Transverse colon (tissue), 4 donors: ENCODE results near the gene ADGRG4.

Experiments used
- CTCF ChIP-seq, 5 experiments: fragments of 200-600 bp in 3 of 5; fragments of 450-650 bp in 2 of 5; sonication (generic) in 3 of 5; IDR thresholded peaks; 1 replicate in 2 of 5; 2 replicates in 3 of 5; pipeline ENCODE4 v1.5.1; 2016 to 2017; ENCODE audit warnings: antibody characterized with exemption in 5 of 5, inconsistent platforms in 3 of 5, mild to moderate bottlenecking in 2 of 5, moderate library complexity in 1 of 5
- EP300 ChIP-seq: sonication (generic); formaldehyde crosslinking; IDR thresholded peaks from one replicate; pipeline ENCODE4 v1.6.1; 2017; ENCODE audit warnings: antibody characterized with exemption, low read depth
- POLR2A ChIP-seq: fragments of 450-650 bp; IDR thresholded peaks from one replicate; pipeline ENCODE4 v1.6.1; 2016; ENCODE audit warnings: antibody characterized with exemption, mild to moderate bottlenecking, moderate library complexity
- POLR2AphosphoS5 ChIP-seq, 3 donors: sonication (generic); formaldehyde crosslinking; IDR thresholded peaks; one replicate each; pipeline ENCODE4 v1.6.1; 2016; ENCODE audit warnings: antibody characterized with exemption in 3 of 3

DNA sequence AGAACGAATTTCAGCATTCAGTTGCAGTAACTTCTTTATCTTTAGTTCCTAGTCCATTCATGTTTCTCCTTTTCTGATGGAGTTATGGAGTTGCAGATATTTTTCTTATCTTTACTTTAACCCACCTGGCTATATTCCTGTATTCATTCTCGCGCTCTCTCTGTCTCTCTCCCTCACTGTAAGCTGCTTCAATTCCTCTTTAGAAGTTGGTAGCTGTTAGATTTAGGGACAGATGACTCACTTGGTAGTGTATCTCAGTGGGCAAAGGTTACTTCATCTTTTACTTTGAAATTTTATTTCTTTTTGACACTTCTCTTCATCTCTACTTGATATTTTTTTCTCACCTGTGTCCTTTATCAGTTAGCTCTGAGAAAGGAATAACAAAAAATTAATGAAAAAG lies 137.4 kb downstream of the ADGRG4 start:
- TF ChIP-seq CTCF (IDR thresholded peaks at IDR 0.05) = no peak
- no peak for TF ChIP-seq EP300
- no peak for TF ChIP-seq POLR2A
- no peak for TF ChIP-seq POLR2AphosphoS5 (IDR thresholded peaks at IDR 0.05)
